Activated naive CD8-positive, alpha-beta T cell treated with anti-CD3 and anti-CD28 coated beads, Interleukin-2, amount 10 ng/mL, durations not matched to agents 7 days and 5 days (primary cell): ENCODE results near the gene CSN2. TPM values are rescaled to one million over a fixed set of nuclear protein-coding genes. Genes with fewer than 3 reads are reported as not detected.
"Not testable (repeated sequence)": the region's sequence is repeated elsewhere in the genome, so short reads cannot be mapped to it uniquely, and the experiment has no call there.

Experiments
- ATAC-seq: fragments of 150-1000 bp; cut with Tn5 transposase; one replicate; pipeline ENCODE4 v1.10.0; 2021; ENCODE audit warnings: low read depth, moderate library complexity
- POLR2A ChIA-PET: fragments of 350-600 bp; sonication (Branson Sonifier 250); formaldehyde crosslinking; loops from one replicate; lab custom pipeline; 2021; ENCODE audit warnings: antibody characterized with exemption; lab: Charles Lee
- DNase-seq: peaks from one replicate; pipeline ENCODE4 v3.0.0; 2021
- H3K27ac Mint-ChIP-seq: one replicate; pipeline ENCODE4 v1.8.0; 2022; ENCODE audit warnings: mild to moderate bottlenecking, mixed read lengths
- H3K27me3 Mint-ChIP-seq: one replicate; pipeline ENCODE4 v1.8.0; 2022; ENCODE audit warnings: mild to moderate bottlenecking, moderate library complexity, mixed read lengths
- H3K36me3 Mint-ChIP-seq: one replicate; pipeline ENCODE4 v1.8.0; 2021; ENCODE audit warnings: mild to moderate bottlenecking, mixed read lengths
- H3K4me1 Mint-ChIP-seq: one replicate; pipeline ENCODE4 v1.8.0; 2021; ENCODE audit warnings: mixed read lengths
- H3K4me3 Mint-ChIP-seq: one replicate; pipeline ENCODE4 v1.8.0; 2022; ENCODE audit warnings: mild to moderate bottlenecking, moderate library complexity, mixed read lengths
- H3K9me3 Mint-ChIP-seq: one replicate; pipeline ENCODE4 v1.8.0; 2021; ENCODE audit warnings: mixed read lengths
- total RNA-seq, 2 experiments: library from RNA; stranded (reverse); gene quantifications; one replicate each; pipeline ENCODE4 v1.2.3, GENCODE V29; 2021

Gene CSN2
- total RNA-seq, 2 experiments from 2014 or later: not detected

DNA sequence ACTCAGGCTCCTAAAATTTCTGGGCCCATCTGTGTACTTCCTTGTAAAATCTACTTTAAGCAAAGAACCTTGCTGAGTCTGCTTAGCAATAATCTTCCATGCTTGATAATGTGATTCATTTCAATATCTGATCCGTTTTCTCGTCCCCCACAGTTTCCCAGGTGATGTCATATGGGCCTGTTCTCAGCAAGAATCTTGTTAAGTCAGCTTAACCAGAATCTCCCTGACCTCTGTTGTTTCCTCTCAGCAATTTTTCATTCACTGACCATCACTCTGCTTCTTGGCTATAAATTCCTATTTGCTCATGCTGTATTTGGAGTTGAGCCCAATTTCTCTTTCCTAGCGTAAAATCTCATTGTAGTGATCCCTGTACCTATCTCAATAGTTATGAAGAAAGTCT lies 13.9 kb downstream of the CSN2 start:
- no peaks in the 10 kb centered on the region for H3K27me3 Mint-ChIP-seq
- no peak overlapping the region for H3K27ac Mint-ChIP-seq
- POLR2A ChIA-PET: no interaction called here
- no peak for ATAC-seq
- no peaks in the 10 kb centered on the region for H3K4me1 Mint-ChIP-seq
- DNase-seq: no peak
- H3K9me3 Mint-ChIP-seq: peaks cover 1% of the 10 kb centered on the region
- H3K36me3 Mint-ChIP-seq: no peaks in the 10 kb centered on the region
- no peak overlapping the region for H3K4me3 Mint-ChIP-seq

DNA sequence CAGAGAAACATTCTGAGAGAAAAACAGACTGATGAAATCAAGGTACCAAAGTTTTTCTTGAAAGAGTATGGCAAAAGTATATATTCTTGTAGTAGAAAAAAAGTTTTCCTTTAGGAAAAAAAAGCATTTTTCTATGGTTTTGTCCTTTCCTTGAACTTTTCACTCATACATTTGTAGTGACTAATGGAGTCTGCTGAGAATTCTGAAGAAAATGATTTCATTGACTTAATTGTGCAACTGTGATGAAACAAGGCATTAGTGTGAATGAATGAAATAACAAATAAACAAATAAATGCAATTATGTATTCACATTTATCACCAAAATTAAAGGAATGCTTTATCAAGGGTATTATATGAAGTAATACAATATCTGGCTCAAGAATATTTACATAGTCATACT lies 29.0 kb downstream of the CSN2 start:
- H3K27me3 Mint-ChIP-seq: no peaks in the 10 kb centered on the region
- H3K9me3 Mint-ChIP-seq: no peaks in the 10 kb centered on the region
- no peaks in the 10 kb centered on the region for H3K36me3 Mint-ChIP-seq
- no peaks in the 10 kb centered on the region for H3K4me1 Mint-ChIP-seq
- no peak overlapping the region for H3K4me3 Mint-ChIP-seq
- no peak overlapping the region for H3K27ac Mint-ChIP-seq
- POLR2A ChIA-PET: no interaction called here
- ATAC-seq: no peak
- no peak for DNase-seq

DNA sequence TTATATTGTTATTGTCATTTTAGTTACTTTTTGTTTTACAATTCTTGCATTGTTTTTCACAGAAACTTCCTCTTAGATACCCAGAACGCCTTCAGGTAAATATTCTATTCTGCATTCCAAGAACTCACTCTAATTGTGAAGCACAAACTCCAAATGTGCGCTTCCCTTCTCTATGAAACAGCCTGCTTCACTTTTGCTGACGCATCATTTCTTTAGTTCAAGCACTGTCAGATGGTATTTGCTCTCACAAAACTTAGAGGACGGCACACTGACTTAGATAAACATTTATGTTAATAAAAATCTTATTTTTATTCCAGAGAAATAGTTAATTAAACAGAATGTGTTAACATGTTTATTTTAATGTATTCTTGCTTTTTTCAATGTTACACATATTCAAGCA lies 31.4 kb downstream of the CSN2 start:
- no peak overlapping the region for H3K4me3 Mint-ChIP-seq
- POLR2A ChIA-PET: no interaction called here
- ATAC-seq: no peak

DNA sequence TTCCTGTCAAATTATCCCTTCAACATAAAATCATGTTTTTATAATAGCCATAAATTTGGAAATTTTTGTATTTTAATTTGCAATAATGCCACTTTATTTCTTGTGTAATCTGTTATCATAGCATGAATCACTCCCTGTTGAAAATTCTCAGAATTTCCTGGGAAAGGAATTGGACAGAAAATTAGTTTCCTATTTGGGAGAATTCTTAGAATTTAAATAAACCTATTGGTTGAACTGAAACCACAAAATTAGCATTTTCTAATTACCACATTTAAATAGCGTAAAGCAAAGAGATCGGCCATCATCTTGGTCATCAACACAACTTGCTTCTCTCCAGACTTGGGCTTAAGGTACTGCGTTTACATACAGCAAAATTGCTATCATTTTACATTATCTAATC lies 34.8 kb downstream of the CSN2 start, which contains the start of gene CSN1S1:
CSN1S1 (plus strand) TSS at position 301 of the 400 bp plus-strand sequence. CDS start 1,488 bp downstream, outside the sequence.
- Mint-ChIP-seq H3K9me3 (no peaks in the 10 kb centered on the region), H3K27me3 (no peaks in the 10 kb centered on the region), H3K4me1 (no peaks in the 10 kb centered on the region), H3K4me3 (no peak within 1 kb of the TSS), H3K27ac (no peak within 1 kb of the TSS), H3K36me3 (no peaks in the 10 kb centered on the region)
- no peak for ATAC-seq
- POLR2A ChIA-PET: no interaction called here
- DNase-seq: no peak

More for the DNA sequence above, 31.4 kb downstream of the CSN2 start:
- no peaks in the 10 kb centered on the region for H3K27me3 Mint-ChIP-seq
- no peaks in the 10 kb centered on the region for H3K9me3 Mint-ChIP-seq
- no peaks in the 10 kb centered on the region for H3K4me1 Mint-ChIP-seq
- no peaks in the 10 kb centered on the region for H3K36me3 Mint-ChIP-seq
- no peak for DNase-seq
- no peak overlapping the region for H3K27ac Mint-ChIP-seq

DNA sequence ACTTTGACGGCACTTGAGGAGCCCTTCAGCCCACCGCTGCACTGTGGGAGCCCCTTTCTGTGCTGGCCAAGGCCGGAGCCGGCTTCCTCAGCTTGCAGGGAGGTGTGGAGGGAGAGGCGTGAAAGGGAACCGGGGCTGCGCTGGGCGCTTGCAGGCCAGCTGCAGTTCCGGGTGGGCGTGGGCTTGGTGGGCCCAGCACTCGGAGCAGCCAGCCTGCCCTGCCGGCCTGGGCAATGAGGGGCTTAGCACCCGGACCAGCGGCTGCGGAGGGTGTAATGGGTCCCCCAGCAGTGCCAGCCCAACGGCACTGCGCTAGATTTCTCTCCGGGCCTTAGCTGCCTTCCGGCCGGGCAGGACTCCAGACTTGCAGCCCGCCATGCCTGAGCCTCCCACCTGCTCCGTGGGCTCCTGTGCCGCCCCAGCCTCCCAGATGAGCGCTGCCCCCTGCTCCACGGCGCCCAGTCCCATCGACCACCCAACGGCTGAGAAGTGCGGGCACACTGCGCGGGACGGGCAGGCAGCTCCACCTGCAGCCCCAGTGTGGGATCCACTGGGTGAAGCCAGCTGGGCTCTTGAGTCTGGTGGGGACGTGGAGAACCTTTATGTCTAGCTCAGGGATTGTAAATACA lies 41.6 kb downstream of the CSN2 start:
- H3K27ac Mint-ChIP-seq, H3K4me1 Mint-ChIP-seq, H3K27me3 Mint-ChIP-seq, H3K9me3 Mint-ChIP-seq, H3K36me3 Mint-ChIP-seq, H3K4me3 Mint-ChIP-seq, ATAC-seq, POLR2A ChIA-PET, DNase-seq: not testable (repeated sequence)

DNA sequence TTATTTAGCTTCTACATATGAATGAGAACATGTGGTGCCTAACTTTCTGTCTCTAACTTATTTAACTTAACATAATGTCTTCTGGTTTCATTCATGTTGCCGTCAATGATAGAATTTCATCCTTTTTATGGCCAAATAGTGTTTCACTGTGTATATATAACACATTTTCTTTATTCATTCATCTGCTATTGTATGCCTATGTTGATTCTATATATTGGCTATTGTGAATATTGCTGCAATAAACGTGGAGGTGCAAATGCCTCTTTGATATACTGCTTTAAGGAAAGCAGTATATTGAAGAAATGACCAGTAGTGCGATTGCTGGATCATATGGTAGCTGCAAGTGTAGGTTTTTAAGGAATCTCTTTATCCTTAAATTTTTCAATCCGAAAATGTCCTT lies 44.7 kb downstream of the CSN2 start:
- ATAC-seq: no peak
- H3K4me3 Mint-ChIP-seq: no peak overlapping the region
- H3K9me3 Mint-ChIP-seq: no peaks in the 10 kb centered on the region
- H3K27me3 Mint-ChIP-seq: peaks cover 7% of the 10 kb centered on the region
- no peak for DNase-seq
- POLR2A ChIA-PET: no interaction called here
- no peak overlapping the region for H3K27ac Mint-ChIP-seq
- no peaks in the 10 kb centered on the region for H3K36me3 Mint-ChIP-seq
- H3K4me1 Mint-ChIP-seq: no peaks in the 10 kb centered on the region

DNA sequence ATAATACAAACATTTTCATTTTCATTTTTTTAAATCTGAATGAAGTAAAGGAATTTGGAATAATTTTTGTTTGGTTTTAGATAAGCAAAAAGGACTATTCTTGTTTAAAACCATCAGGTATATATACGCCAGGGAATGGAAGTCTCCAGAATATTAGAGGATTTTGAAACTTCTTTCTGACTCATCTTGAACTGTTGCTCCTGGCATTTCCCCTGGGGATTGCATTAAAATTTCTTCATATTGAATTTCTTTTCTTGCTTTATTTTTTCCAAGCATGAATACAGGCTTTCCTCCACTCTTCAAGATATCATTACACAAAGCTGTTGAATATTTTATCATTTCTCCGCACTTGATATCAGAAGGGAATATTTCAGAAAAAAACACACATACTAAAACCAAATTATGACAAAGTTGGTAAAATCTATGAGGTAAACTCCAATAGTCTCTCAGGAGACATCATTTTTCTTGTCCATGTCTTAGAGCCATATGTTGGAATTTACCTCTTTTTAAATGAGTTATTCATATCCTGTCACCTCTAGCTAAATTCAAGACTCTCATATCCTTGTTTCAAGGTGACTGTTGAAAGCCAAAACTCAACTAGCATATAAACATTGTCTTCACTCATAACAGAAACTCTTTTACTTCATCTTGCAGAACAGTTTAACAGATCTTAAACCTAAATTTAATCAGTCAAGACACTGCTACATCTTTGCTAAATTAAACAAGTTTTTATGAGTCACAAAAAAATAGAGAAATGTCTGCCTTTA lies 55.3 kb downstream of the CSN2 start:
- no peak overlapping the region for H3K4me3 Mint-ChIP-seq
- peaks cover 4% of the 10 kb centered on the region for H3K27me3 Mint-ChIP-seq
- H3K36me3 Mint-ChIP-seq: no peaks in the 10 kb centered on the region
- no peaks in the 10 kb centered on the region for H3K9me3 Mint-ChIP-seq
- ATAC-seq (no peak), DNase-seq (no peak)
- no peak overlapping the region for H3K27ac Mint-ChIP-seq
- no peaks in the 10 kb centered on the region for H3K4me1 Mint-ChIP-seq
- POLR2A ChIA-PET: no interaction called here

DNA sequence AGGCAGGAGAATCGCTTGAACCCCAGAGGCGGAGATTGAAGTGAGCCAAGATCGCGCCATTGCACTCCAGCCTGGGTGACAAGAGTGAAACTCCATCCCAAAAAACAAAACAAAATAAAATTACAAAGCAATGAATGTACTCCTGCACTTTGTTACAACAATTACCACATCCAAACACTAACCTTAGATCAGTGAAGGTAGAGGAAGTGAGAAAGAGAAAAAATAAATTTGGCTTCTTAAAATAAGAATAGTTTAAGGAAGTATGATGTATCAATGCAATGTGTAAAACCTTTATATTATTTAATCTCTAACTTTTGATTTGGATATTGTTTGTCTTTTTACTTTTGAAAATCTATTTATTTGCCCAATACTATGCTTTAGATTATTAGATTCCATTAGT lies 56.3 kb downstream of the CSN2 start:
- POLR2A ChIA-PET: no interaction called here
- DNase-seq (no peak), ATAC-seq (no peak)
- H3K4me3 Mint-ChIP-seq: no peak overlapping the region
- H3K27me3 Mint-ChIP-seq: peaks cover 4% of the 10 kb centered on the region
- no peaks in the 10 kb centered on the region for H3K9me3 Mint-ChIP-seq
- no peak overlapping the region for H3K27ac Mint-ChIP-seq
- no peaks in the 10 kb centered on the region for H3K36me3 Mint-ChIP-seq
- H3K4me1 Mint-ChIP-seq: no peaks in the 10 kb centered on the region

DNA sequence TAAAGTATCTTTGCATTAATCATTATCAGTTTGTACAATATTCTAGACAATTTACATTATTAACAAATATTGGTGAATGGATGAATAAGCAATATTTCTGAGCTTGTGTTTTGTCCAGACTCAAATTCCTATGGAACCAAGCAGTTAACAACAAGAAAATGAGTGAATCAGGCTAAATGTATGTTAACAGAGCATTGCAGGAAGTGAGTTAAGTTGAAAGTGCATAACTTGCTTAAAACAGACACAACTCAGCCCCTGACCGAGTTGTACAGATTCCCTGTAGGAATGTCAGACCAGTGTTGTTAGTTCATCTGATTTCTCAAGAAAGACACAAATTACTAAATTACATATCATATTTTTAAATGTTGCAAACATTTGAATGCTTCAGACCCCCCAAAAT lies 58.4 kb downstream of the CSN2 start:
- no peak for ATAC-seq
- no peaks in the 10 kb centered on the region for H3K4me1 Mint-ChIP-seq
- peaks cover 4% of the 10 kb centered on the region for H3K27me3 Mint-ChIP-seq
- POLR2A ChIA-PET: no interaction called here
- no peaks in the 10 kb centered on the region for H3K36me3 Mint-ChIP-seq
- no peak overlapping the region for H3K27ac Mint-ChIP-seq
- DNase-seq: no peak
- H3K4me3 Mint-ChIP-seq: no peak overlapping the region
- no peaks in the 10 kb centered on the region for H3K9me3 Mint-ChIP-seq

Other genes with a start within 250 kb of the CSN2 start
- gene SULT1B1, start 205.1 kb downstream of the CSN2 start, total RNA-seq: 1 to 10 TPM; 2.0 to 2.8 TPM
- gene SULT1E1, start 105.6 kb downstream of the CSN2 start, total RNA-seq: not detected
- gene CSN1S1, start 34.7 kb downstream of the CSN2 start, total RNA-seq: not detected
- not detected for gene STATH, start 30.2 kb upstream of the CSN2 start, total RNA-seq
- not detected for gene HTN3, start 62.7 kb upstream of the CSN2 start, total RNA-seq
- gene HTN1, start 84.7 kb upstream of the CSN2 start, total RNA-seq: not detected
- not detected for gene PRR27, start 188.5 kb upstream of the CSN2 start, total RNA-seq
- not detected for gene ODAM, start 230.0 kb upstream of the CSN2 start, total RNA-seq